ENCODE results near the gene SPATA19.

Gene SPATA19

DNA sequence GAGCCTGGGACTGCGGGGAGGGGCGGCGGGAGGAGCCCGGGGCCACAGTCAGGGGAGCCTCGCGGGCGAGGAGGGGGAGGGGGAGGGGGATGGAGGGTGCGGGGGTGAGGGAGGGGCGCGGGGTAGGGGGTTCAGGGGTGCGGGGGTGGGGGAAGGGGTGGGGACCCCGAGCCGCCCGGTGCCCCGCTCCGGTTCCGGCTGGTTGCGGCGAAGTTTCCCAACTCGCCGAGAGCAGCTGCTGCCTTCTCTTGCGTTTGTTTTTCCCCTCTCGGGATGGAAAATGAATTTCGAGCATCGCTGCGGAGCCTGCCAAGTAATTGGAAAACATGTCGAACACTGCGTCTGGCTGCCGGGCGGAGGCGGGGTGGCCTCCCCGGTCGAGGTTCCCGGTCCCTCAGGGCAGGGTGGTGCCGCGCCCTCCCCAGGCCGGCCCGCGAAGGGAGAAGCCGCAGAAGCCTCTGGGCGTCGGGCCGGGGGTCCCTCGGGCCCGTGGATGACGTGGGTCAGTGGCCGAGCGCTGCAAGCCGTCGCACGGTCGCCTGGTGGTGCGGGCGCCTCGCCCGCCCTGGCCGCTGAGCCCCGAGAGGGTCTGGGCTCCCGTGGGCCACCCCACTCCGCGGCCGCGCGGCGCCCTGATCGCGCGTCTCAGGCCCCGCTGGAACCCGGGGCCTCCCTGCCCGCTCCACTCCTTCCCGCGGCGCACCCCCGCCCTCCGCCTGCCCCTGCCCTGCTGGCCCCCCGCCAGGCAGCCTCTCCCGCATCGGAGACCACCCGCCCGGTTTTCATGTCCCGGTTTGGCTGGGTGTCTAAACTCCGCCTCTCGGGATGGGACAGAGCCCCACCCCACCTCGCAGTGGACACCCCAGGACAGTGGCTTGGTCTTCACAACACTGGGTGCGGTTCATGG, 12.1 kb downstream of the SPATA19 start:
- no peaks in the 10 kb centered on the region for H3K9me3 ChIP-seq (ENCODE audit: low read length)
- H3K4me1 ChIP-seq (ENCODE audit: insufficient read depth, low read length), result no peaks in the 10 kb centered on the region
- H3K27me3 ChIP-seq (ENCODE audit: insufficient read depth, low read length), result no peaks in the 10 kb centered on the region
- no peak overlapping the region for H2AFZ ChIP-seq (ENCODE audit: low read depth, low read length)
- H3K36me3 ChIP-seq (ENCODE audit: insufficient read depth, low read length), result no peaks in the 10 kb centered on the region
- no peak overlapping the region for H3K4me3 ChIP-seq (ENCODE audit: low read length)

DNA sequence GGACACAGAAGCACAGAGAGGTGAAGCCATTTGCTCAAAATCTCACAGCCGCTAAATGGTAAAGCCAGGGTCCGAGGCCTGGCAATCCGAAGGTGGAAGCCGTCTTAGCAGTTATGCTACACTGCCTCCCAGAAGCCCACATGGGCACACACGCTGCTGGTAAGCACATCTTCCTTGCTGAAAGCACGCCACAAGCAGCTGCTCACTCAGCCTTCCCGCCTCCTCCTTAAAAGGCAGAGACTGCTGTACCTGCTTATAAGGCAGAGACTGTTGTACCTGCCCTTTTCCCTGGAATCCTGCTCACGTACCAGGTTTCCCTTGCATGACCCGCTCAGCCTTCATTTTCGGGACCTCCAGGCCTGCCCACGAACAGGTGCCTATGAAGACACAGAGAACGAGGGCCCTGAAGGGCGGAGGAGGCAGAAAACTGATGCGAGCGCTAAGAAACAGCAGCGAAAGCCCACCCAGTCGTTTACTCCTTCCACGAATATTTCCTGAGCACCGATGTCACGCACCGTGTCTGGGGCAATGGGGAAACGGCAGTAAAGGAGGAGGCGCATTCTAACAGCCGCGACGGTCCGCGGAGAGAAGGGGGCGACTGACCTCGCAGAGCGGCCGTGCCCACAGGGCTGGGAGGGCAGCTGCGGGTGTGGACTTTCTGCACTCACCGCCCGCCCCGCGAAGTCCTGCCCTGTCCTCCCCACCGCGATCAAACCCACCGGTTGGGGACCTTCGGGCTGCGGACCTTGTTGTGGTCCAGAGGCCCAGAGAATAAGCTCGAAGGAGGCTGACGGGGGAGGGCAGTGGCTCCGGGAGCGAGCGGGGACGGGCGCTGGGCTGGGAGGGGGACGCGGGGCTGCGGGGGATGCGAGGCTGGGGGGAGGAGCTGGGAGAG, 13.0 kb downstream of the SPATA19 start:
- Histone ChIP-seq H3K36me3 (ENCODE audit: insufficient read depth, low read length) (no peaks in the 10 kb centered on the region), H3K4me3 (ENCODE audit: low read length) (no peak overlapping the region), H3K9me3 (ENCODE audit: low read length) (no peaks in the 10 kb centered on the region), H3K4me1 (ENCODE audit: insufficient read depth, low read length) (no peaks in the 10 kb centered on the region), H3K27me3 (ENCODE audit: insufficient read depth, low read length) (no peaks in the 10 kb centered on the region), H2AFZ (ENCODE audit: low read depth, low read length) (no peak overlapping the region)

DNA sequence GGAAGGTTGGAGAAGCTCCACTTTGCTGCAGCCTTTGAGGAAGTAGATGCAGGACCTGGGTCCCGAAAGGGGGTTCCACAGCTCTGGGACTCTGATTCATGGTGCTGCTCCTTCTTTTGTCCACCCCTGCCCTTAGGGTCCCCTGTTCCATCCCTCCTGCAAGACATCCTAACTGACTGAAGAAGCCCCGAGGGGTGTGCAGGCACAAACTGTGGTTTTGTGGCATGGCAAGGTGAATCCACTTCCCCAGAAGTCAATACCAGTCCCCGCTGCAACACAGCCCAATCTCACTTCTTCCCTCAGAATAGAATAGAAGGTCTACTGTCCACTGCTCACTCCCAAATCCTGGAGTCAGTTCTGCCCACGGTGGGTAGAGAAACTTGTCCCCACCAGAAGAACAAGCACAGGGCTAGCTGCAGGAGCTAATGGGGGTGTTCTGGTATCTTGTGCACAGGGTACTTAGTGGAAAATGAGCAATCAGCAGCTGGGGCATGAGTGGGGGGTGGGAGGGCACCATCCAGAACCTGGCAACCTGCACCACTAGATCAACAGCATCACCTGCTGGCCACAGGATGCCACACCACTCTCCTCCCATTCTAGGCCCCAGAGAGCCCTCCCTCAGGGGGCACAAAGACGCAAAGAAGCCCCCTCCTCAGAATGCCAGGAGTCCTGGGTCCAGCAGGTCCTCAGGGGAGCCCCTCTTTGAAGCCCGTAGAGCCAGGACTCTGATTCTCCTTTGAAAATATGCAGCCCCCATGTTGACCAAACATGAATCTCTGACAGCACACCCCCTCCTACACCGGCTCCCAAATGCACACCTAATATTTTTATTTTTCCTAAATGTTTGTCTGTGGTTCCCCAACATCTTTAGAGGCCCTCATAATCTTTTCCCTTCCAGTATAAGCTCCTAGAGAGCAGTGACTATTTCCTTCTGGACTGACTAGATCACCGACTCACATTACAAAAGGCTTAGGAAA, 14.1 kb downstream of the SPATA19 start:
- no peaks in the 10 kb centered on the region for H3K36me3 ChIP-seq (ENCODE audit: insufficient read depth, low read length)
- H2AFZ ChIP-seq (ENCODE audit: low read depth, low read length), result no peak overlapping the region
- H3K4me1 ChIP-seq (ENCODE audit: insufficient read depth, low read length), result no peaks in the 10 kb centered on the region
- no peaks in the 10 kb centered on the region for H3K9me3 ChIP-seq (ENCODE audit: low read length)
- H3K27me3 ChIP-seq (ENCODE audit: insufficient read depth, low read length), result no peaks in the 10 kb centered on the region
- no peak overlapping the region for H3K4me3 ChIP-seq (ENCODE audit: low read length)

DNA sequence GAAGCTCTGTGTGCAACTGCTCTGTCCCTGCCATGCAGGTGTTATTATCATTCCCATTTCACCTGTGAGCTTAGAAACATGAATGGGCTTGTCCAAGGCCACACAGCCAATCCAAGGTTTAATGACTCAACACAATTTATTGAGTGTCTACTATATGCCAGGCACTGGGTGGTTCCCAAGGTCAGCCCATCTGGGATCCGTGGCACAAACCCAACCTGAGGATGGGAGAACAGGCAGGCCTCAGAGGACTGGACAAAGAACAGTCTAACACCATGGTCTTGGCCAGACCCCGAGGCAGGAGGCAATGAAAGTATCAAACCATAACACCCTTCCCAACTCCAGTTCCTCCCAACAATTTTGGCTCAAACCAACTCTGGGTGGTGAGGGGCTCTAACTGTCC, 15.7 kb downstream of the SPATA19 start:
- H3K27me3 ChIP-seq (ENCODE audit: insufficient read depth, low read length), result no peaks in the 10 kb centered on the region
- no peaks in the 10 kb centered on the region for H3K36me3 ChIP-seq (ENCODE audit: insufficient read depth, low read length)
- H2AFZ ChIP-seq (ENCODE audit: low read depth, low read length), result no peak overlapping the region
- no peaks in the 10 kb centered on the region for H3K9me3 ChIP-seq (ENCODE audit: low read length)
- no peaks in the 10 kb centered on the region for H3K4me1 ChIP-seq (ENCODE audit: insufficient read depth, low read length)
- no peak overlapping the region for H3K4me3 ChIP-seq (ENCODE audit: low read length)

DNA sequence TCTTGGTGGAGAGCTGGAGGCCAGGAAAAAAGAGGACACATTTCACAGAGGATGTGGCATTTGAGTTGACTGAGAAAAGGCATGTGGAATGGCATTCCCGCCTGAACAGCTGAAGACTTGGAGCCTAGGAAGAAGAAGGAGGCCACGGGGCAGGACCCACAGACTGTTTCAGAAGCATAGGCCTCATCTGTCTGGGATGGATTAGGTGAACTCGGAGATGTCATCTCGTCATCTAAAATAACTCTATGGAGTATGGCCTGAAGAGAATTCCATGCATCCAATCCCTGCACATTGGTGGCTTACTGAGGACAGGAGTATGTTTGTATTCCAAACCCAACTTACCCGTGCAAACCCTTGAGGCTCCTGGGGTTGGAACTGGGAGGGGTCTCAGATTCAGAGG, 16.4 kb downstream of the SPATA19 start:
- H3K27me3 ChIP-seq (ENCODE audit: insufficient read depth, low read length), result no peaks in the 10 kb centered on the region
- no peaks in the 10 kb centered on the region for H3K9me3 ChIP-seq (ENCODE audit: low read length)
- H3K36me3 ChIP-seq (ENCODE audit: insufficient read depth, low read length), result no peaks in the 10 kb centered on the region
- H2AFZ ChIP-seq (ENCODE audit: low read depth, low read length), result no peak overlapping the region
- H3K4me1 ChIP-seq (ENCODE audit: insufficient read depth, low read length), result no peaks in the 10 kb centered on the region
- no peak overlapping the region for H3K4me3 ChIP-seq (ENCODE audit: low read length)

DNA sequence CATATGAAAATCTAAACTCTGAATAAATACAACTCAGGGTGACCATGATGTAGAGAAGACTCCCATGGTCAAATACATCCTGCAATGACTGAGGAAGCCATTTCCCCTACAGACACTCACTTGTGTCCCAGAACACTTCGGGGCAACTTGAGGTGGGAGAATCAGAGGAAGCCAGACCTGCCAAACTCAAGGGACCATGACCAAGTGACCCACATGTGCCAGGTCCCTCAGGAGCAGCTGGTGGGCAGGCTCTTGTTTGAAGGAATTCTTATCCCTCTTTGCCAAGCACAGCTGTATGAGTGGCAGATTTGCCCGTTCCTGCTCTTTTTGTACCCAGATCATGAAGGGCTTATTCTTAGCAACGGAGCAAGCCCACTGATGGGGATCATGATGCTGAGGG, 17.8 kb downstream of the SPATA19 start:
- Histone ChIP-seq H3K4me3 (ENCODE audit: low read length) (no peak overlapping the region), H3K36me3 (ENCODE audit: insufficient read depth, low read length) (no peaks in the 10 kb centered on the region), H3K9me3 (ENCODE audit: low read length) (no peaks in the 10 kb centered on the region), H2AFZ (ENCODE audit: low read depth, low read length) (no peak overlapping the region), H3K27me3 (ENCODE audit: insufficient read depth, low read length) (no peaks in the 10 kb centered on the region), H3K4me1 (ENCODE audit: insufficient read depth, low read length) (no peaks in the 10 kb centered on the region)

DNA sequence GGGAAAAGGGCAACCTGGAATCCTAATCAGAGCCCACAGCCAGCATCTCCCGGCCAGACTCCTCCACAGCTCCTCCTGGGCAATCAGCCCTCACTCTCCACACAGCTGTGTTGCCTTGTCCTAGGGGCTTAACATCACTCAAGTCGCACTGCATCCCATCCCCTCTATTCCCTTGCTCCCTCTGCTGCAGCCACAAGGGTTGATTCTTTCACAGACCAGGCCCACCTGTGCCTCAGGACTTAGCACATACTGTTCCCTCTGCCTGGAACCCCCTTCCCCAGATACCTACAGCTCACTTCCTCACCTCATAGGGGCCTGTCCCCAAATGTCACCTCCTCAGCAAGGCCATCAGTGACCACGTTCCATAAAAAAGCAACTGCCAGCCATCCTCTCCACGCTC, 18.4 kb downstream of the SPATA19 start:
- H3K36me3 ChIP-seq (ENCODE audit: insufficient read depth, low read length), result no peaks in the 10 kb centered on the region
- no peaks in the 10 kb centered on the region for H3K27me3 ChIP-seq (ENCODE audit: insufficient read depth, low read length)
- H3K4me1 ChIP-seq (ENCODE audit: insufficient read depth, low read length), result no peaks in the 10 kb centered on the region
- no peak overlapping the region for H3K4me3 ChIP-seq (ENCODE audit: low read length)
- no peak overlapping the region for H2AFZ ChIP-seq (ENCODE audit: low read depth, low read length)
- H3K9me3 ChIP-seq (ENCODE audit: low read length), result no peaks in the 10 kb centered on the region

DNA sequence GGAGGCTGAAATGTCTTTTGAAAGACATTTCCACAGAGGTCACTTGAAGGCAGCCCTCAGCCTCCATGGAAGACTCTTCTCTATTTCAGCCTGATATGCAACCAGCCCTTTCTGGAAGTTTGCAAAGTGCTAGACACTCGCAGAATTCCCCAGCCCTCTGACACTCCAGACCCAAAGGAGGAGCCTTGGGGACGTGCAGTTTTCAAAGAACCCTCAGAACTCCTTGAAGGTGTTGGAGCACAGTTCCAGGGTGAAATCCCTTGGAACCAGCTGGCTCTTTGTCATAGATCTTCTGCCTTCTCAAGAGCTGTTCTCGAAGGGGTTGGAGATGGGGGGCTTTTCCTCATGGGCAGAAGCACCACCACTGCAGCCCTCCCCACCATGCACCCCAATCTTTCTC, 19.6 kb downstream of the SPATA19 start:
- H3K4me1 ChIP-seq (ENCODE audit: insufficient read depth, low read length), result no peaks in the 10 kb centered on the region
- H2AFZ ChIP-seq (ENCODE audit: low read depth, low read length), result no peak overlapping the region
- H3K36me3 ChIP-seq (ENCODE audit: insufficient read depth, low read length), result no peaks in the 10 kb centered on the region
- H3K27me3 ChIP-seq (ENCODE audit: insufficient read depth, low read length), result no peaks in the 10 kb centered on the region
- H3K9me3 ChIP-seq (ENCODE audit: low read length), result no peaks in the 10 kb centered on the region
- no peak overlapping the region for H3K4me3 ChIP-seq (ENCODE audit: low read length)

DNA sequence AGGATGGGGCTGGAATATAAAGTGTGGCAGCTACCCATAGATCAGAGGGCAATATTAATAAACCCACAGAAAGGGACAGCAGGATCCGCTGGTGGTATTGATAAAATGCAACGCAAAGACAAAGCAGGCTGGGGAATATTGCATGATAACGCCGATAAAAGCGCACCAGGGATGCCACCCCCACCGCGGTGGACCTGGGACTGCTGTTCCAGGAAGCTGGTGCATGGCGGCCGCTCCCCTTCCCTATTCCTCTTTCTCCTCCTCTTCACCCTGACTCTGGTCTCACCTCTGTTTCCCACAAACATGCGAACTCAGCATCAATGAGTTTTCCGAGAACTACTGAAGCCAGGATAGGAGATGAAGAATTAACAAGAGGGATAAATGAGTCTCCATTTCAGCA, 20.2 kb downstream of the SPATA19 start:
- Histone ChIP-seq H3K9me3 (ENCODE audit: low read length) (no peaks in the 10 kb centered on the region), H3K36me3 (ENCODE audit: insufficient read depth, low read length) (no peaks in the 10 kb centered on the region), H3K27me3 (ENCODE audit: insufficient read depth, low read length) (no peaks in the 10 kb centered on the region), H2AFZ (ENCODE audit: low read depth, low read length) (no peak overlapping the region), H3K4me1 (ENCODE audit: insufficient read depth, low read length) (no peaks in the 10 kb centered on the region), H3K4me3 (ENCODE audit: low read length) (no peak overlapping the region)

DNA sequence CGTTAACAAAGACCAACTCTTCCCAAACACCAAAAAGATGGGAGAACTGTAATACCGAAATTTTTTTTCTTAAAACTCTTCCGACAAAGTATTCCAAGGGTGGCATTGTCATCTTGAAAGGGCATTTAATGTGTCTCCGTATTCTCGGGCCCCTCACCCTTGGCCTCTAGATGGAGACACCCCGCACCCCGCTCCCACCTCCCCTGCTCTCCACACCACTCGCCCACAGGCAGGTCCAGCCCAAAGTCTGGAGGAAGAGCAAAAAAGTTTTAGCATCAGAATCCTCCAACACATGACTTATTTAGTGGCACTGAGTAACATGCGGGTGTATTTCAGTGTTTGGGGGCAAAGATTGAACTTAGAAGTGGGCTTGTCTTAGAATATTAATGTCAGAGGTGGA, 20.7 kb downstream of the SPATA19 start:
- H3K4me1 ChIP-seq (ENCODE audit: insufficient read depth, low read length), result no peaks in the 10 kb centered on the region
- no peak overlapping the region for H3K4me3 ChIP-seq (ENCODE audit: low read length)
- H3K36me3 ChIP-seq (ENCODE audit: insufficient read depth, low read length), result no peaks in the 10 kb centered on the region
- H3K27me3 ChIP-seq (ENCODE audit: insufficient read depth, low read length), result no peaks in the 10 kb centered on the region
- H2AFZ ChIP-seq (ENCODE audit: low read depth, low read length), result no peak overlapping the region
- no peaks in the 10 kb centered on the region for H3K9me3 ChIP-seq (ENCODE audit: low read length)

DNA sequence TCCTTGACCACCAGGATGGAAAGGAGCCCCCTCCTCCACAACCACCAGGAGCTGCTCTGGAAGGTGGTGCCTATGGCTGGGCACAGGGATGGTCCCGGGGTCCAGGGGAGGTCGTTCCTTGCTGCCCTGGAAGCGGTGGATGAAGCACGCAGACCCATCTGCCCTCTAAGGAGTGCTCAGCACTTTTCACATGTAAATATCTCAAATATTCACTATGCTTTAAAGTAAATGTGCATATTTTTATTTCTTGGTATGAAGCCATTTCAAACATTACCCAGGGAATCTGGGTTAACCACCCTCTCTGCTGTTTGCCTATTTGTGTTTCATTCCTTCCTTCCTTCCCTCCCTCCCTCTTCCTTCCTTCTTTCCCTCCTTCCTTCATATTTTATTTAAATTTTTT, 21.7 kb downstream of the SPATA19 start:
- Histone ChIP-seq H2AFZ (ENCODE audit: low read depth, low read length) (no peak overlapping the region), H3K4me3 (ENCODE audit: low read length) (no peak overlapping the region), H3K9me3 (ENCODE audit: low read length) (no peaks in the 10 kb centered on the region), H3K4me1 (ENCODE audit: insufficient read depth, low read length) (no peaks in the 10 kb centered on the region), H3K27me3 (ENCODE audit: insufficient read depth, low read length) (no peaks in the 10 kb centered on the region), H3K36me3 (ENCODE audit: insufficient read depth, low read length) (no peaks in the 10 kb centered on the region)

DNA sequence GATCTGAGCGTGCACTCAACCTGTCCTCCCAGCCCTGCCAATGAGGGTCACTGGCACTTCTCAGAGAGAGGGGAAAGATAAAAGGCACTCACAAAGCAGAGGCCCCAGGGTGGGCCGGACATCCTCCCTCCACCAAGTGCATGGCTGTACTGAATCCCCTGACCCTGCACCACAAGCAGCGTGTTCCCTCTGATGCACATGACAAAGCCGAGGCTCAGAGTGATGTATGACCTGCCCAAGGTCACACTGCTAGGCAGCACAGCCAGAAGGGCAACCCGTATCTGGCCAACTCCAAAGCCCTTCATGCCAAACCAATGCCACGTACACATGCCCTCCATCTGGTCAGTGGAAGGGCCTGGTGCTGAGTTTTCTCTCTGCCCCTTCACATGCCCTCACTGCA, 22.1 kb downstream of the SPATA19 start:
- Histone ChIP-seq H3K9me3 (ENCODE audit: low read length) (no peaks in the 10 kb centered on the region), H3K36me3 (ENCODE audit: insufficient read depth, low read length) (no peaks in the 10 kb centered on the region), H2AFZ (ENCODE audit: low read depth, low read length) (no peak overlapping the region), H3K4me1 (ENCODE audit: insufficient read depth, low read length) (no peaks in the 10 kb centered on the region), H3K27me3 (ENCODE audit: insufficient read depth, low read length) (no peaks in the 10 kb centered on the region), H3K4me3 (ENCODE audit: low read length) (no peak overlapping the region)

All from neuron (in vitro differentiated cells).